GM21723 (cell line): ENCODE data around the gene USP6NL.
"Not testable (repeated sequence)": the region's sequence is repeated elsewhere in the genome, so short reads cannot be mapped to it uniquely, and the experiment has no call there.

Experiments used
- ATAC-seq: cut with Tn5 transposase; IDR thresholded peaks from one replicate; pipeline ENCODE4 v1.9.1; 2021; ENCODE audit warnings: mild to moderate bottlenecking, moderate library complexity; ENCODE audit not compliant: unreplicated experiment

USP6NL gene

DNA sequence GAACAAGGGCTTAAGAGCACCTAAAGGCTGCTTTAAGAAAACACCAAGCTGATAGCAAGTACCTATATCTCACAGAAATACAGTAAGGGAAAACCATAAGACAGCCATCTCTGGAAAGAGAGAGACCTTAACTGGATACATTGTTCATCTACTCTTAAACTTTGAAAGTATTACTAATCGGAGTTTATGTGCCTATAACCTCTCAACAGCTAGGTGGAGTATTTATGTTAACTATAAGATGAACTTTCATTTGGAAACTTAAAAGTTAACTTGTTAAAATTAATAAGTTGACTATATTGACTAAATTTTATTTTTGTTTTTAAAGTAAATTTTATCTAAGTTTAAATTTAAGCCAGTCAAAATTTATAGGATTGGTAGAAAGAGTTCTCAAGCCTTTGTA lies 90.6 kb downstream of the USP6NL start:
- ATAC-seq = no peak

GRCh38 chr10:11517150-11517549 lies 94.3 kb downstream of the USP6NL start:
- ATAC-seq = peak; percentile 54

DNA sequence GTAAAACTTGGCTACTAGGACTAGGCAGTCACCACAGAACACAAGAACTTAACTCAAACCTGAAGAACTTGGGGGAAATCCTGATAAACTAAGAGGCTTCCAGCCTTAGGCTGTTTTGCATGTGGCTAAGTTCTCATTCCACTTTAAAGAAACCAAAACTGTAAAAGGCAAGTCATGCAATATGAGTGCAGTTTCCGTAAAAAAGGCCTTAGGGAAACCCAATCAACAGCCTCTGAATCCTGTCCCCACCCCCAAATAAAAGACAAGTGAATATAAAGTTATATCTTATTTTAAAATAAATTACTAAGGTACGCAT lies 95.1 kb downstream of the USP6NL start:
- ATAC-seq = peak; percentile 56

GRCh38 chr10:11515596-11516430 lies 95.6 kb downstream of the USP6NL start:
- peak; percentile 63 for ATAC-seq

GRCh38 chr10:11513727-11514126 lies 97.7 kb downstream of the USP6NL start:
- ATAC-seq = no peak

- no peak for ATAC-seq
These were observed 98.9 kb downstream of the USP6NL start for GRCh38 chr10:11512596-11512995.

GRCh38 chr10:11511321-11511720 lies 100.1 kb downstream of the USP6NL start:
- no peak for ATAC-seq

DNA sequence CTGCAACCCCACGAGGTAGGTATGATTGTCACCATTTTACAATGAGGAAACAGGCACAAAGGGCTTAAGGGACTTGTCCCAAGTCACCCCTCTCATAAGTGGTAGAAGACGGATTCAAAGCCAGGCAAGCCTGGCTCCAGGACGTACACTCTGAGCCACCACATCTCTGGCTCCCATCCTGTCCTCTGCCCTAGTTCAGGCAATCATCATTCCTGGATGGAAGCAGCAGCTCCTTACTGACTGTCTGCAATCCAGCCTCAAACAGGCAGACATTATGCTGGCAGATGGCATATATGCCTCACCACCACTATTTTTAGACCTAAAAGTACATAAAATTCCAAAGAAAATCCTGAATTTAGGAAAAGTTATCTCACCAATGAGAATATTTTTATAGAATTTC lies 100.7 kb downstream of the USP6NL start:
- ATAC-seq = no peak

DNA sequence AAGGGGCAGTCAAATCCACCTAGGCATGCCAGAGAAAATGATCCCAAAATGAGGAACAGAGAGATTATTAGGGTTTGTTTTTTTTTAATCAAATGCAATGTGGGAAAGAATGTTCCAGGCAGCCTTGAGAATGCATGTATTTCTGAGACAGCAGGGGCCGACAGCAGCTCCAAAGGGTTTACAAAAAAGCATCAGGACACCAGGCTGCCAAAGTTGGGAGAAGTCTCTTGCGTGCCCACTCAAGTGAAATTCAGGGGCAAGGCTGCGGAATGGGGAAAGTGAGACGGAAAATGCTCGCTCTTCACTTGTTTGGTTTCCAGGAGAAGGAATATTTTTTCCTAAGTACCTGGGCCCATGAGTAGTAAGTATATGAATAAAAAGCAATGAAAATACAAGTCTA lies 101.2 kb downstream of the USP6NL start:
- no peak for ATAC-seq

GRCh38 chr10:11509036-11509435 lies 102.4 kb downstream of the USP6NL start:
- ATAC-seq = no peak

DNA sequence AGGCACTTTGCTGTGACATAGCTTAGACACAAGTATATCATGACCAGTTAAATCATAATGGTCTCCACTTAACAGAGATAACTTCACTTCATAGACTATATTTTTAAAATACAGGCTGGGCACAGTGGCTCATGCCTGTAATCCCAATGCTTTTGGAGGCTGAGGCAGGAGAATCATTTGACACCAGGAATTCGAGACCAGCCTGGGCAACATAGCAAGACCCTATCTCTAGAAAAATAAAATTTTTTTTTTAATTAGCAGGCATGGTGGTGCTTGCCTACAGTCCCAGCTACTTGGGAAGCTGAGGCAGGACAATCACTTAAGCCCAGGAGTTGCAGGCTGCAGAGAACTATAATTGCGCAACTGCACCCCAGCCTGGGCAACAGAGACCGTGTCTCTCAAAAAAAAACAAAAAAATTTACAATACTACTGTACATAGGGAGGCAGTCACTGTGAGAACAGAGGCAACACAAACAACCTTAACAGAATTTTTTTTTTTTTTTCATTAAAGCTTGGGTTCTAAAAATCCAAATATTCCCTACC lies 105.1 kb downstream of the USP6NL start:
- no peak for ATAC-seq

GRCh38 chr10:11505639-11506038 lies 105.8 kb downstream of the USP6NL start:
- no peak for ATAC-seq

GRCh38 chr10:11504566-11505285 lies 106.7 kb downstream of the USP6NL start:
- no peak for ATAC-seq

DNA sequence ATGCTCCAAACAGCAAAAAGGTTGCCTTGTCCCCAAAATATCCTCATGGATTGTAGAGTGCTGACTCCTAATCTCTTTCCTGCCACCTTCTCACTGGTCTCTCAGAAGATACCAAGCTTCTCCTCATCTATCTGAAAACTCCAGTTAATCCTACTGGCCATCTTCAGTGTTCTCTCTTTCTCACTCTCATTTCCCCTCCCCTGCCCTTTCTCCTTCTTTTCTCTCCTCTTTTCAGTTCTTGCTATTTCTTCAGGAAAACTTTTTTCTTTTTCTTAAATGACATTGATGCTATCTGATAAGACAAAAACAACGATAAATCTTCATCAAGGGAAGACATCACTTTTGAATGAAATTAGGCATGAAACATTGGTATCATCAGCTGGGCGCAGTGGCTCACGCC lies 109.8 kb downstream of the USP6NL start:
- ATAC-seq = no peak

GRCh38 chr10:11499425-11500071 lies 111.9 kb downstream of the USP6NL start:
- ATAC-seq = peak; percentile 73

DNA sequence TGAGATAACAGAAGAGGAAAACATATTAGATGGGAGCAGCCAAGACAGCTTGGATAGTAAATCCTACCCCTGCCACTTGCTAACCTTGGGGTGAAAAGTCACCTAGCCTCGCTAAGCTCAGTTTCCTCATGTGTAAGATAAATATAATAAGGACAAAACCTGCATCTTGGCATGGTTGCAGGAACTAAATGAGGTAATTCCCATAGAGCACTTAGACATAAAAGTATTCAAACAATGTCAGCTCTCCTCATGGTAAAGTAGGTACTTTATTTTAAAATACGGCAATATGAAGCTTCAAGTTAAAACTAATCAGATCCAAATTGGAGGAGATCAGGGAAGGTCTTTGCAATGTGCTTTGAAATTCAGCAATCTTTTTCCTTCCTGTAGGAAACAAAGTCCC lies 113.1 kb downstream of the USP6NL start:
- no peak for ATAC-seq

- ATAC-seq = not testable (repeated sequence)
These were observed 116.5 kb downstream of the USP6NL start for GRCh38 chr10:11494923-11495322.

DNA sequence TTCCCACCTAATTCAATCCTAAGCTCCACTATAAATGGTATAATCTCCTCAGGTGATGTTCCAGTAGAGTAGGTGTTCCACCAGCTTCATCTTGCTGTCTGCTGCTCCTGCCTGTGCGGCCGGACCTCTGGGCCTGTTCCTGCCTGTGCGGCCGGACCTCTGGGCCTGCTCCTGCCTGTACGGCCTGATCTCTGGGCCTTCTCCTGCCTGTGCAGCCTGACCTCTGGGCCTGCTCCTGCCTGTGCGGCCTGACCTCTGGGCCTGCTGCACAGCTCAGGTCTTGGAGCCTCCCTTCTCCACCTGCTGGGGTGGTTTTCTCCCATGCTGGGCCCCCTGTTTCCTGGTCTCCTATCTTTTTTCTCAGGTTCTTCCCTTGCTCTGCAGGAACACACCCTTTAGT lies 117.8 kb downstream of the USP6NL start:
- no peak for ATAC-seq

- no peak for ATAC-seq
These were observed 120.4 kb downstream of the USP6NL start for GRCh38 chr10:11491087-11491486.

DNA sequence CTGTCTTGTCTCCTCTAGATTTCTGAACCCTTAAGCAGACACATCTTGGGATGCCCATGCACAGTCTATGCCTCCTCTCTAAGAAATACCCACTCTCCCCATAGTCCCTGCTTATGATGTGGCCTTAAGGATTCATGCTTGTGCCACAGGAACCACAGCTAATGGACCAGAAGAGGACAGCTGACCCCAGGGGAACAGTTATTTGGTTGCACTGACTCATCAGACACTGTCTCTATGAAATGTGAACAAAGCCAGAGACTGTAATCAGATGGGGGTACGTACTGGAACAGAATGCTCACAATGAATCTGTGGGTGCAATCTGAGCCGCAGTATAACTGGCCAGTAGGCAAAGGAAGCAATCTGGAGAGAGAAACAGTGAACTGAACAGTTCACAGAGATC lies 121.9 kb downstream of the USP6NL start:
- no peak for ATAC-seq

- no peak for ATAC-seq
These were observed 123.3 kb downstream of the USP6NL start for GRCh38 chr10:11488126-11488525.
